HT1080 (cell line): Measurements from ENCODE around the gene HNRNPA3. TPM values are rescaled to one million over a fixed set of nuclear protein-coding genes. Genes with fewer than 3 reads are reported as not detected.
A peak's percentile ranks its signal among the peaks of the same experiment; 100 is the strongest.
"Not testable (repeated sequence)": the region's sequence is repeated elsewhere in the genome, so short reads cannot be mapped to it uniquely, and the experiment has no call there.

ENCODE experiments used
- DNase-seq: peaks from one replicate; pipeline ENCODE4 v3.0.0-alpha.2; 2015; ENCODE audit warnings: low read depth
- total RNA-seq: library from RNA; depleted of rRNA; stranded (reverse); fragments of >200 nt; shearing (Covaris generic); gene quantifications from 2 replicates; pipeline ENCODE4 v1.2.3, GENCODE V29; 2014

Gene HNRNPA3
- total RNA-seq, 1 experiment from 2014 or later, result 44.1 TPM

- no peak for DNase-seq
Observed at GRCh38 chr2:177232098-177232704, 19.6 kb downstream of the HNRNPA3 start.

GRCh38 chr2:177234267-177234666 lies 21.7 kb downstream of the HNRNPA3 start:
- DNase-seq, result no peak

- DNase-seq, result no peak
Observed at GRCh38 chr2:177235855-177236437, 23.4 kb downstream of the HNRNPA3 start.

GRCh38 chr2:177237932-177238331 lies 25.3 kb downstream of the HNRNPA3 start:
- no peak for DNase-seq

- DNase-seq, result no peak
Observed at GRCh38 chr2:177239053-177239452, 26.5 kb downstream of the HNRNPA3 start.

- peak; percentile 85 for DNase-seq
Observed at GRCh38 chr2:177239932-177240630, 27.5 kb downstream of the HNRNPA3 start.

GRCh38 chr2:177241711-177242120 lies 29.1 kb downstream of the HNRNPA3 start:
- no peak for DNase-seq

- peak; percentile 89 for DNase-seq
Observed at GRCh38 chr2:177242121-177242987, 29.8 kb downstream of the HNRNPA3 start.

GRCh38 chr2:177243073-177243472 lies 30.5 kb downstream of the HNRNPA3 start:
- DNase-seq, result no peak

GRCh38 chr2:177243476-177243875 lies 30.9 kb downstream of the HNRNPA3 start:
- DNase-seq, result no peak

- no peak for DNase-seq
Observed at GRCh38 chr2:177244244-177244771, 31.7 kb downstream of the HNRNPA3 start.

GRCh38 chr2:177245010-177245422 lies 32.4 kb downstream of the HNRNPA3 start:
- peak; percentile 80 for DNase-seq

- DNase-seq, result no peak
Observed at GRCh38 chr2:177246000-177246399, 33.4 kb downstream of the HNRNPA3 start.

- DNase-seq, result not testable (repeated sequence)
Observed at GRCh38 chr2:177246523-177247030, 34.0 kb downstream of the HNRNPA3 start.

GRCh38 chr2:177247693-177248262 lies 35.2 kb downstream of the HNRNPA3 start:
- DNase-seq, result no peak

- DNase-seq, result no peak
Observed at GRCh38 chr2:177249038-177249437, 36.4 kb downstream of the HNRNPA3 start.

GRCh38 chr2:177250461-177250860 lies 37.9 kb downstream of the HNRNPA3 start:
- DNase-seq, result no peak

GRCh38 chr2:177251165-177251542 lies 38.6 kb downstream of the HNRNPA3 start:
- no peak for DNase-seq

- DNase-seq, result no peak
Observed at GRCh38 chr2:177252808-177253531, 40.4 kb downstream of the HNRNPA3 start.

- no peak for DNase-seq
Observed at GRCh38 chr2:177253704-177254103, 41.1 kb downstream of the HNRNPA3 start.
